IMR-90 (cell line): Measurements from ENCODE around the gene LRFN2. TPM values are rescaled to one million over a fixed set of nuclear protein-coding genes. Genes with fewer than 3 reads are reported as not detected.

Experiments used
- ATAC-seq: fragments of 200-7000 bp; cut with Tn5 transposase; 2 replicates; pipeline ENCODE4 v1.9.1; 2020; ENCODE audit warnings: low read depth, mild to moderate bottlenecking, moderate library complexity
- BruUV-seq: library from RNA; stranded (reverse); fragments of 400-500 nt; replicated peaks from 2 replicates; lab custom pipeline; 2021; lab: Mats Ljungman, UMichigan
- CTCF ChIA-PET: fragments of 300-600 bp; formaldehyde crosslinking; extraction: SDS; loops from one replicate; lab custom pipeline; 2021; ENCODE audit warnings: antibody characterized with exemption; lab: Yijun Ruan, JAX
- POLR2A ChIA-PET: fragments of 300-600 bp; sonication (Branson Sonifier 250); formaldehyde crosslinking; loops from one replicate; lab custom pipeline; 2022; ENCODE audit warnings: antibody characterized with exemption; ENCODE audit not compliant: unreplicated experiment; lab: Charles Lee
- DNase-seq: peaks from one replicate; pipeline ENCODE4 v3.0.0; 2013
- H2AFZ ChIP-seq: replicated peaks from 2 replicates; pipeline ENCODE3; 2013; ENCODE audit warnings: low read length, mild to moderate bottlenecking; ENCODE audit not compliant: poor library complexity
- H2AK5ac ChIP-seq: 2 replicates; pipeline ENCODE4 v1.6.1; 2013; ENCODE audit warnings: low read depth, low read length, inconsistent platforms
- H2AK9ac ChIP-seq: replicated peaks from 2 replicates; pipeline ENCODE3; 2013; ENCODE audit warnings: mild to moderate bottlenecking, low read depth, low read length, moderate library complexity; ENCODE audit not compliant: poor library complexity
- H2BK120ac ChIP-seq: 2 replicates; pipeline ENCODE4 v1.6.1; 2013; ENCODE audit warnings: low read depth, low read length, inconsistent platforms
- H2BK15ac ChIP-seq: 3 replicates; pipeline ENCODE4 v1.6.1; 2013; ENCODE audit warnings: low read depth, low read length, inconsistent platforms
- H2BK20ac ChIP-seq: 2 replicates; pipeline ENCODE4 v1.6.1; 2013; ENCODE audit warnings: low read depth, mild to moderate bottlenecking, inconsistent platforms, low read length, moderate library complexity
- H2BK5ac ChIP-seq: 2 replicates; pipeline ENCODE4 v1.6.1; 2013; ENCODE audit warnings: mild to moderate bottlenecking, low read depth, low read length, inconsistent platforms; ENCODE audit not compliant: poor library complexity, severe bottlenecking
- H3K14ac ChIP-seq: replicated peaks from 2 replicates; pipeline ENCODE4 v1.6.1; 2013; ENCODE audit warnings: low read depth, low read length, inconsistent platforms
- H3K18ac ChIP-seq: 2 replicates; pipeline ENCODE4 v1.6.1; 2013; ENCODE audit warnings: low read depth, low read length, control low read depth
- H3K23ac ChIP-seq: 2 replicates; pipeline ENCODE4 v1.6.1; 2013; ENCODE audit warnings: low read depth, low read length, inconsistent platforms
- H3K27ac ChIP-seq: 2 replicates; pipeline ENCODE4 v1.5.1; 2013; ENCODE audit warnings: mild to moderate bottlenecking, control low read depth, low read length; ENCODE audit not compliant: insufficient read depth
- H3K27me3 ChIP-seq: 2 replicates; pipeline ENCODE4 v1.6.1; 2013; ENCODE audit warnings: low read length; ENCODE audit not compliant: control insufficient read depth, insufficient read depth
- H3K36me3 ChIP-seq: 2 replicates; pipeline ENCODE4 v1.6.1; 2013; ENCODE audit warnings: low read length, mixed read lengths; ENCODE audit not compliant: control insufficient read depth, insufficient read depth
- H3K4ac ChIP-seq: 2 replicates; pipeline ENCODE4 v1.6.1; 2013; ENCODE audit warnings: low read depth, low read length, inconsistent platforms
- H3K4me1 ChIP-seq: 2 replicates; pipeline ENCODE4 v1.6.1; 2013; ENCODE audit warnings: low read length, mixed read lengths; ENCODE audit not compliant: control insufficient read depth, insufficient read depth
- H3K4me2 ChIP-seq: 2 replicates; pipeline ENCODE4 v1.6.1; 2013; ENCODE audit warnings: low read depth, mild to moderate bottlenecking, control low read depth, low read length, moderate library complexity
- H3K4me3 ChIP-seq: 2 replicates; pipeline ENCODE4 v1.5.1; 2013; ENCODE audit warnings: low read depth, mild to moderate bottlenecking, control low read depth, low read length, moderate library complexity; ENCODE audit not compliant: insufficient read depth
- H3K56ac ChIP-seq: 2 replicates; pipeline ENCODE4 v1.6.1; 2013; ENCODE audit warnings: low read length, inconsistent platforms; ENCODE audit not compliant: insufficient read depth; ENCODE audit errors: extremely low read depth
- H3K79me1 ChIP-seq, 2 experiments: 2 replicates each; pipeline ENCODE4 v1.6.1; 2013; ENCODE audit warnings: low read length in 2 of 2, inconsistent platforms in 1 of 2, low read depth in 1 of 2
- H3K9ac ChIP-seq: 2 replicates; pipeline ENCODE4 v1.6.1; 2013; ENCODE audit warnings: low read depth, low read length, control low read depth
- H3K9me1 ChIP-seq: 2 replicates; pipeline ENCODE4 v1.6.1; 2013; ENCODE audit warnings: low read length, inconsistent platforms; ENCODE audit not compliant: insufficient read depth
- H3K9me3 ChIP-seq: 2 replicates; pipeline ENCODE4 v1.6.1; 2013; ENCODE audit warnings: low read length; ENCODE audit not compliant: control insufficient read depth, insufficient read depth
- H4K20me1 ChIP-seq: 2 replicates; pipeline ENCODE4 v1.6.1; 2013; ENCODE audit warnings: low read length, inconsistent platforms; ENCODE audit not compliant: insufficient read depth
- H4K5ac ChIP-seq: 2 replicates; pipeline ENCODE4 v1.6.1; 2013; ENCODE audit warnings: mild to moderate bottlenecking, low read depth, low read length, control low read depth
- H4K8ac ChIP-seq, 2 experiments: 2 replicates each; pipeline ENCODE4 v1.6.1; 2013; ENCODE audit warnings: low read depth in 2 of 2, low read length in 2 of 2, control low read depth in 1 of 2, inconsistent platforms in 1 of 2
- H4K91ac ChIP-seq: 2 replicates; pipeline ENCODE4 v1.6.1; 2013; ENCODE audit warnings: low read depth, low read length, inconsistent platforms; ENCODE audit not compliant: insufficient read depth
- BHLHE40 ChIP-seq: fragments of 150-350 bp; IDR thresholded peaks from 2 replicates; pipeline ENCODE4 v1.6.1; 2016; ENCODE audit warnings: mild to moderate bottlenecking, low read depth, low read length
- CEBPB ChIP-seq: IDR thresholded peaks from 2 replicates; pipeline ENCODE4 v1.6.1; 2012; ENCODE audit warnings: low read depth, low read length, improper control_type of control experiment
- FOS ChIP-seq: fragments of 150-350 bp; IDR thresholded peaks from 2 replicates; pipeline ENCODE4 v1.6.1; 2016; ENCODE audit warnings: low read depth, low read length
- MAFK ChIP-seq: IDR thresholded peaks from 2 replicates; pipeline ENCODE4 v1.6.1; 2012; ENCODE audit warnings: low read depth, low read length, improper control_type of control experiment
- MAZ ChIP-seq: IDR thresholded peaks from 2 replicates; pipeline ENCODE4 v1.6.1; 2012; ENCODE audit warnings: low read depth, mild to moderate bottlenecking, low read length, improper control_type of control experiment, moderate library complexity, borderline replicate concordance
- MXI1 ChIP-seq: IDR thresholded peaks from 2 replicates; pipeline ENCODE4 v1.6.1; 2012; ENCODE audit warnings: low read depth, mild to moderate bottlenecking, low read length, moderate library complexity, borderline replicate concordance
- NFE2L2 ChIP-seq: fragments of 150-350 bp; IDR thresholded peaks from 2 replicates; pipeline ENCODE4 v1.6.1; 2016; ENCODE audit warnings: low read depth, mild to moderate bottlenecking, low read length
- POLR2A ChIP-seq: IDR thresholded peaks from 2 replicates; pipeline ENCODE4 v1.6.1; 2012; ENCODE audit warnings: mild to moderate bottlenecking, low read depth, low read length
- RAD21 ChIP-seq: IDR thresholded peaks from 2 replicates; pipeline ENCODE4 v1.6.1; 2012; ENCODE audit warnings: low read length, improper control_type of control experiment
- RCOR1 ChIP-seq: IDR thresholded peaks from 2 replicates; pipeline ENCODE4 v1.6.1; 2012; ENCODE audit warnings: mild to moderate bottlenecking, low read length, improper control_type of control experiment; ENCODE audit not compliant: insufficient replicate concordance
- RFX5 ChIP-seq: IDR thresholded peaks from 2 replicates; pipeline ENCODE4 v1.8.0; 2012; ENCODE audit warnings: low read depth, mild to moderate bottlenecking, low read length, moderate library complexity
- SMC3 ChIP-seq: fragments of 150-350 bp; IDR thresholded peaks from 2 replicates; pipeline ENCODE4 v1.6.1; 2016; ENCODE audit warnings: low read depth, mild to moderate bottlenecking, antibody characterized with exemption, low read length, moderate library complexity
- WGBS, 2 experiments: methylation state at CpG; one replicate each; pipeline versions ENCODE4 v1.1.5 to v1.1.7; 2013; ENCODE audit warnings: missing lambda C conversion rate in 2 of 2; ENCODE audit not compliant: insufficient read length in 1 of 2; ENCODE audit errors: extremely low coverage in 2 of 2; 5-methylcytosine and 5-hydroxymethylcytosine counted together
- dilution Hi-C: fragments of 300-500 bp; cut with HindIII; formaldehyde crosslinking; loops from one replicate; pipeline ENCODE4 v1.14.3; 2018; ENCODE audit warnings: low sequenced_read_pairs; ENCODE audit not compliant: unreplicated experiment
- in situ Hi-C: fragments of 300-500 bp; cut with MboI; formaldehyde crosslinking; loops from 3 replicates; pipeline ENCODE4 v1.14.3; 2019; ENCODE audit warnings: low sequenced_read_pairs, inconsistent platforms, mixed read lengths
- intact Hi-C: fragments of 100-400 bp; cut with micrococcal nuclease; formaldehyde crosslinking; loops from 2 replicates; pipeline ENCODE4 v1.10.0; 2022
- polyA plus RNA-seq, 3 experiments: library from polyadenylated mRNA; depleted of rRNA; stranded (reverse); fragments of >200 nt; gene quantifications; 2 replicates each; pipeline ENCODE4 v1.2.3, GENCODE V29; 2012; ENCODE audit warnings: low replicate concordance in 1 of 3
- total RNA-seq: library from RNA; depleted of rRNA; stranded (reverse); fragments of >200 nt; gene quantifications from 2 replicates; pipeline ENCODE4 v1.2.3, GENCODE V29; 2012
- TF ChIP-seq, protein P1 (sequence below): conservative IDR thresholded peaks from 2 replicates; pipeline ENCODE4 v1.5.1; 2012; ENCODE audit warnings: mild to moderate bottlenecking, low read depth, low read length, improper control_type of control experiment
- TF ChIP-seq, protein P2 (sequence below): fragments of 150-350 bp; IDR thresholded peaks from 2 replicates; pipeline ENCODE4 v1.6.1; 2017; ENCODE audit warnings: mild to moderate bottlenecking, antibody characterized with exemption, low read length, low read depth
- TF ChIP-seq, protein P3 (sequence below): fragments of 150-350 bp; IDR thresholded peaks from 2 replicates; pipeline ENCODE4 v1.6.1; 2016; ENCODE audit warnings: low read depth, mild to moderate bottlenecking, low read length, moderate library complexity, borderline replicate concordance

The LRFN2 gene
- total and polyA plus RNA-seq, 2 of the 4 experiments (the other 2 are of a cell fraction) = not detected

DNA sequence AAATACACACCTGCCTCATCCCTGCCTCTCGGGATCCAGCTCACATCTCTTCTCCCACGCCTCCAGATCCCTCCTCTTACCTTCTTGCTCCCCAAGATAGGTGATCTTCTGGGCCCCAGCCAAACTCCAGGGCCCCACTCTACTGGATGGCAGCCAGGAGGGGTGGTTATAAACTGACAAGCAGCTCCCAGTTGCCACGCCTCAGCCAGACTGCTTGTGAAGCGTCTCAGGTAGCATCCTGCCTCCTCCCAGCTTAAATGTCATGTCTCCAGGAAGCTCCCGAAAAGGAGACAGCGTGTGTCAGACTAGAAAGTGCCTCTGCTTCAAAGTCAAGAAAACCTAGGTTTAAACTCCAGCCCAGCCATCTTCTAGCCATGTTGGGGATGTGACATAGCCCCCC lies 114.1 kb downstream of the LRFN2 start:
- intact Hi-C loops = no loop called here
- H2AK5ac ChIP-seq = no peak overlapping the region
- ChIA-PET CTCF (no interaction called here), POLR2A (no interaction called here)
- H3K4me1 ChIP-seq = no peaks in the 10 kb centered on the region
- H3K9ac ChIP-seq = no peak overlapping the region
- H3K27me3 ChIP-seq = no peaks in the 10 kb centered on the region; the same call in 1 of the 2 replicates
- no peak overlapping the region for H2BK15ac ChIP-seq
- H2BK120ac ChIP-seq = no peak overlapping the region
- H3K4me2 ChIP-seq = no peak overlapping the region
- no peak for TF ChIP-seq FOS
- TF ChIP-seq RFX5 = no peak
- TF ChIP-seq CEBPB = no peak
- no peak for TF ChIP-seq RCOR1
- TF ChIP-seq NFE2L2 = no peak
- TF ChIP-seq MAFK = no peak
- no peak for TF ChIP-seq POLR2A
- no peak for TF ChIP-seq SMC3
- no peak for TF ChIP-seq MXI1
- TF ChIP-seq, protein P1, sequence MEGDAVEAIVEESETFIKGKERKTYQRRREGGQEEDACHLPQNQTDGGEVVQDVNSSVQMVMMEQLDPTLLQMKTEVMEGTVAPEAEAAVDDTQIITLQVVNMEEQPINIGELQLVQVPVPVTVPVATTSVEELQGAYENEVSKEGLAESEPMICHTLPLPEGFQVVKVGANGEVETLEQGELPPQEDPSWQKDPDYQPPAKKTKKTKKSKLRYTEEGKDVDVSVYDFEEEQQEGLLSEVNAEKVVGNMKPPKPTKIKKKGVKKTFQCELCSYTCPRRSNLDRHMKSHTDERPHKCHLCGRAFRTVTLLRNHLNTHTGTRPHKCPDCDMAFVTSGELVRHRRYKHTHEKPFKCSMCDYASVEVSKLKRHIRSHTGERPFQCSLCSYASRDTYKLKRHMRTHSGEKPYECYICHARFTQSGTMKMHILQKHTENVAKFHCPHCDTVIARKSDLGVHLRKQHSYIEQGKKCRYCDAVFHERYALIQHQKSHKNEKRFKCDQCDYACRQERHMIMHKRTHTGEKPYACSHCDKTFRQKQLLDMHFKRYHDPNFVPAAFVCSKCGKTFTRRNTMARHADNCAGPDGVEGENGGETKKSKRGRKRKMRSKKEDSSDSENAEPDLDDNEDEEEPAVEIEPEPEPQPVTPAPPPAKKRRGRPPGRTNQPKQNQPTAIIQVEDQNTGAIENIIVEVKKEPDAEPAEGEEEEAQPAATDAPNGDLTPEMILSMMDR = no peak
- TF ChIP-seq, protein P2, sequence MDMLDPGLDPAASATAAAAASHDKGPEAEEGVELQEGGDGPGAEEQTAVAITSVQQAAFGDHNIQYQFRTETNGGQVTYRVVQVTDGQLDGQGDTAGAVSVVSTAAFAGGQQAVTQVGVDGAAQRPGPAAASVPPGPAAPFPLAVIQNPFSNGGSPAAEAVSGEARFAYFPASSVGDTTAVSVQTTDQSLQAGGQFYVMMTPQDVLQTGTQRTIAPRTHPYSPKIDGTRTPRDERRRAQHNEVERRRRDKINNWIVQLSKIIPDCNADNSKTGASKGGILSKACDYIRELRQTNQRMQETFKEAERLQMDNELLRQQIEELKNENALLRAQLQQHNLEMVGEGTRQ = no peak
- TF ChIP-seq, protein P3, sequence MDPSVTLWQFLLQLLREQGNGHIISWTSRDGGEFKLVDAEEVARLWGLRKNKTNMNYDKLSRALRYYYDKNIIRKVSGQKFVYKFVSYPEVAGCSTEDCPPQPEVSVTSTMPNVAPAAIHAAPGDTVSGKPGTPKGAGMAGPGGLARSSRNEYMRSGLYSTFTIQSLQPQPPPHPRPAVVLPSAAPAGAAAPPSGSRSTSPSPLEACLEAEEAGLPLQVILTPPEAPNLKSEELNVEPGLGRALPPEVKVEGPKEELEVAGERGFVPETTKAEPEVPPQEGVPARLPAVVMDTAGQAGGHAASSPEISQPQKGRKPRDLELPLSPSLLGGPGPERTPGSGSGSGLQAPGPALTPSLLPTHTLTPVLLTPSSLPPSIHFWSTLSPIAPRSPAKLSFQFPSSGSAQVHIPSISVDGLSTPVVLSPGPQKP = no peak
- no peak for TF ChIP-seq RAD21
- TF ChIP-seq MAZ = no peak
- TF ChIP-seq BHLHE40 = no peak
- H3K23ac ChIP-seq = no peak overlapping the region
- no peak overlapping the region for H3K56ac ChIP-seq
- H4K5ac ChIP-seq = no peak overlapping the region
- no peaks in the 10 kb centered on the region for H3K36me3 ChIP-seq
- no peaks in the 10 kb centered on the region for H3K9me3 ChIP-seq
- H3K14ac ChIP-seq = no peak overlapping the region
- no peak overlapping the region for H2BK20ac ChIP-seq
- H3K4ac ChIP-seq = no peak overlapping the region
- no peak overlapping the region for H2AK9ac ChIP-seq
- no peak overlapping the region for H4K8ac ChIP-seq
- in situ Hi-C loops = no loop called here
- H3K18ac ChIP-seq = no peak overlapping the region
- H4K20me1 ChIP-seq = no peaks in the 10 kb centered on the region
- no TSS peak for BruUV-seq
- H3K4me3 ChIP-seq = no peak overlapping the region
- H3K9me1 ChIP-seq = no peaks in the 10 kb centered on the region
- ATAC-seq (no peak), DNase-seq (no peak)
- dilution Hi-C loops = no loop called here
- H2BK5ac ChIP-seq = no peak overlapping the region
- H2AFZ ChIP-seq = no peak overlapping the region
- H3K79me1 ChIP-seq = no peaks in the 10 kb centered on the region
- H4K91ac ChIP-seq = no peak overlapping the region
- 40% methylated on average over 2 of the region's 6 CpGs; no CpG with 5 or more reads in 1 of the 2 experiments for WGBS, 2 experiments
- H3K27ac ChIP-seq = no peak overlapping the region
